ENCODE results near the gene CD109. TPM values are rescaled to one million over a fixed set of nuclear protein-coding genes. Genes with fewer than 3 reads are reported as not detected.
A peak's percentile ranks its signal among the peaks of the same experiment; 100 is the strongest.

CD109 gene
- total RNA-seq, 1 experiment from 2014 or later: 46.1 TPM

GRCh38 chr6:73774311-73774774 is 78.3 kb downstream of the CD109 start:
- in situ Hi-C loops (cut with HindIII; ENCODE audit: low pct_unique_long_range_greater_than_20kb, low sequenced_read_pairs): no loop called here
- Histone ChIP-seq H3K4me1 (ENCODE audit: control insufficient read depth, insufficient read depth, low read length) (peaks cover 18% of the 10 kb centered on the region), H3K27ac (ENCODE audit: low read length) (peak overlapping the region; percentile 77), H3K27me3 (ENCODE audit: control insufficient read depth, insufficient read depth, low read length) (no peaks in the 10 kb centered on the region), H3K9me3 (ENCODE audit: control insufficient read depth, insufficient read depth, low read depth, low read length) (no peaks in the 10 kb centered on the region), H3K4me3 (ENCODE audit: low read depth in 2 of 2, low read length in 2 of 2) (peak overlapping the region in 1 of 2 experiments; percentile 34; a peak in 2 of 4 replicates), H3K36me3 (ENCODE audit: control insufficient read depth, insufficient read depth, low read length) (no peaks in the 10 kb centered on the region; the same call in 1 of the 2 replicates)
- DNase-seq (ENCODE audit: low read depth, low spot score) (no peak), ATAC-seq (peak; percentile 95)
- BruUV-seq (replicated peaks): no TSS peak
- POLR2A ChIA-PET: no interaction called here
- intact Hi-C loops (cut with micrococcal nuclease; ENCODE audit: unreplicated experiment): no loop called here
- peak; percentile 73; the same call in 1 of the 2 replicates for TF ChIP-seq TCF7L2 (IDR thresholded peaks at IDR 0.05; ENCODE audit: low read depth, low read length)
- TF ChIP-seq POLR2AphosphoS5 (IDR thresholded peaks at IDR 0.05; ENCODE audit: low read depth, low read length): peak; percentile 56; the same call in 1 of the 2 replicates
- no peak for TF ChIP-seq SIN3A (IDR thresholded peaks at IDR 0.05; ENCODE audit: borderline replicate concordance, insufficient read depth, low read depth, low read length)
- TF ChIP-seq CTCF (IDR thresholded peaks at IDR 0.05): no peak
- TF ChIP-seq, protein P1, sequence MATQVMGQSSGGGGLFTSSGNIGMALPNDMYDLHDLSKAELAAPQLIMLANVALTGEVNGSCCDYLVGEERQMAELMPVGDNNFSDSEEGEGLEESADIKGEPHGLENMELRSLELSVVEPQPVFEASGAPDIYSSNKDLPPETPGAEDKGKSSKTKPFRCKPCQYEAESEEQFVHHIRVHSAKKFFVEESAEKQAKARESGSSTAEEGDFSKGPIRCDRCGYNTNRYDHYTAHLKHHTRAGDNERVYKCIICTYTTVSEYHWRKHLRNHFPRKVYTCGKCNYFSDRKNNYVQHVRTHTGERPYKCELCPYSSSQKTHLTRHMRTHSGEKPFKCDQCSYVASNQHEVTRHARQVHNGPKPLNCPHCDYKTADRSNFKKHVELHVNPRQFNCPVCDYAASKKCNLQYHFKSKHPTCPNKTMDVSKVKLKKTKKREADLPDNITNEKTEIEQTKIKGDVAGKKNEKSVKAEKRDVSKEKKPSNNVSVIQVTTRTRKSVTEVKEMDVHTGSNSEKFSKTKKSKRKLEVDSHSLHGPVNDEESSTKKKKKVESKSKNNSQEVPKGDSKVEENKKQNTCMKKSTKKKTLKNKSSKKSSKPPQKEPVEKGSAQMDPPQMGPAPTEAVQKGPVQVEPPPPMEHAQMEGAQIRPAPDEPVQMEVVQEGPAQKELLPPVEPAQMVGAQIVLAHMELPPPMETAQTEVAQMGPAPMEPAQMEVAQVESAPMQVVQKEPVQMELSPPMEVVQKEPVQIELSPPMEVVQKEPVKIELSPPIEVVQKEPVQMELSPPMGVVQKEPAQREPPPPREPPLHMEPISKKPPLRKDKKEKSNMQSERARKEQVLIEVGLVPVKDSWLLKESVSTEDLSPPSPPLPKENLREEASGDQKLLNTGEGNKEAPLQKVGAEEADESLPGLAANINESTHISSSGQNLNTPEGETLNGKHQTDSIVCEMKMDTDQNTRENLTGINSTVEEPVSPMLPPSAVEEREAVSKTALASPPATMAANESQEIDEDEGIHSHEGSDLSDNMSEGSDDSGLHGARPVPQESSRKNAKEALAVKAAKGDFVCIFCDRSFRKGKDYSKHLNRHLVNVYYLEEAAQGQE (IDR thresholded peaks at IDR 0.05; ENCODE audit: insufficient read depth in 1 of 2, low read depth in 2 of 2, low read length in 1 of 2): no peak
- CTCF ChIA-PET: interaction anchor here (0.5 kb wide), 1 partner anchor 129 kb away, joined by 3 read pairs; no protein-coding TSS in a partner anchor

DNA sequence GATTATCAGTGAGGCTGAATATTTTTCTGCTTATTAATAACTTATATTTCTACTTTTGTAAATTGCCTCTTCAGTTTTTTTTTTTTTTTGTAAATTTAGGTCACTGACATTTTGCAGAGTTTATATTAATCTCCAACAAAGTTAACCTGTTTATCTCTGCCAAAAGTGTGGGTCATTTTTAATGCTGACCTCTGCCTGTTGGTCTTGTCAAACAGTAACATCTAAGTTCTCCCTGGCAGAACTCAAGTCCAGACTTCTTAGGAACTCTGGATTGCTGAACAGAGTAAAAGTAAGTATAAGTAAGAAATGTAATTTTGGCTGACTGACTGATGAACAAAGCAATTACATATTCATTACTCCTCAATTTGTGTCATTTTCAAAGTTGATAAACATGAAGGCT is 83.9 kb downstream of the CD109 start:
- in situ Hi-C loops (cut with HindIII; ENCODE audit: low pct_unique_long_range_greater_than_20kb, low sequenced_read_pairs) (no loop called here), intact Hi-C loops (cut with micrococcal nuclease; ENCODE audit: unreplicated experiment) (no loop called here)
- H3K27ac ChIP-seq (ENCODE audit: low read length): no peak overlapping the region
- H3K4me1 ChIP-seq (ENCODE audit: control insufficient read depth, insufficient read depth, low read length): peaks cover 1% of the 10 kb centered on the region
- H3K4me3 ChIP-seq (ENCODE audit: low read depth in 2 of 2, low read length in 2 of 2): no peak overlapping the region
- no TSS peak for BruUV-seq (replicated peaks)
- DNase-seq (ENCODE audit: low read depth, low spot score) (no peak), ATAC-seq (no peak)
- CTCF ChIA-PET: no interaction called here
- no peaks in the 10 kb centered on the region; the same call in 1 of the 2 replicates for H3K36me3 ChIP-seq (ENCODE audit: control insufficient read depth, insufficient read depth, low read length)
- no peak for TF ChIP-seq POLR2AphosphoS5 (IDR thresholded peaks at IDR 0.05; ENCODE audit: low read depth, low read length)
- TF ChIP-seq TCF7L2 (IDR thresholded peaks at IDR 0.05; ENCODE audit: low read depth, low read length): no peak
- TF ChIP-seq SIN3A (IDR thresholded peaks at IDR 0.05; ENCODE audit: borderline replicate concordance, insufficient read depth, low read depth, low read length): no peak
- no peak for TF ChIP-seq CTCF (IDR thresholded peaks at IDR 0.05)
- TF ChIP-seq, protein P1 (IDR thresholded peaks at IDR 0.05; ENCODE audit: insufficient read depth in 1 of 2, low read depth in 2 of 2, low read length in 1 of 2): no peak
- POLR2A ChIA-PET: no interaction called here
- no peaks in the 10 kb centered on the region for H3K27me3 ChIP-seq (ENCODE audit: control insufficient read depth, insufficient read depth, low read length)
- no peaks in the 10 kb centered on the region for H3K9me3 ChIP-seq (ENCODE audit: control insufficient read depth, insufficient read depth, low read depth, low read length)

Data from Panc1 (cell line).